H1 (cell line): ENCODE data around the gene CRNKL1. TPM values are rescaled to one million over a fixed set of nuclear protein-coding genes. Genes with fewer than 3 reads are reported as not detected.

Source experiments
- CTCF ChIA-PET: fragments of 300-600 bp; sonication (Branson Sonifier 250); formaldehyde crosslinking; loops from one replicate; lab custom pipeline; 2021; ENCODE audit not compliant: partially characterized antibody; lab: Charles Lee
- POLR2A ChIA-PET: fragments of 300-600 bp; sonication (Branson Sonifier 250); formaldehyde crosslinking; loops from one replicate; lab custom pipeline; 2021; ENCODE audit warnings: inconsistent platforms; ENCODE audit not compliant: partially characterized antibody; lab: Charles Lee
- DNase-seq, 2 experiments: peaks; one replicate each; pipeline versions ENCODE4 v3.0.0 to v3.0.0-alpha.2; 2010 to 2022; ENCODE audit warnings: low spot score in 2 of 2, low read depth in 1 of 2, mixed read lengths in 1 of 2
- FAIRE-seq: peaks from 2 replicates; lab custom pipeline; 2011; peaks lifted over from hg19 to GRCh38; lab: Jason Lieb, UNC
- H2AFZ ChIP-seq: 2 replicates; pipeline ENCODE4 v1.8.1; 2012; ENCODE audit warnings: low read length, inconsistent platforms
- H2AK5ac ChIP-seq: 2 replicates; pipeline ENCODE4 v1.6.1; 2013; ENCODE audit warnings: low read depth, low read length
- H2BK120ac ChIP-seq: replicated peaks from 2 replicates; pipeline ENCODE3; 2013; ENCODE audit warnings: low read depth, low read length, inconsistent platforms
- H2BK12ac ChIP-seq: 2 replicates; pipeline ENCODE4 v1.6.1; 2013; ENCODE audit warnings: low read depth, low read length
- H2BK15ac ChIP-seq: 2 replicates; pipeline ENCODE4 v1.6.1; 2013; ENCODE audit warnings: low read length
- H2BK20ac ChIP-seq: 2 replicates; pipeline ENCODE4 v1.6.1; 2013; ENCODE audit warnings: low read length
- H2BK5ac ChIP-seq: 2 replicates; pipeline ENCODE4 v1.6.1; 2013; ENCODE audit warnings: low read depth, low read length
- H3K14ac ChIP-seq: 2 replicates; pipeline ENCODE4 v1.6.1; 2013; ENCODE audit warnings: inconsistent platforms; ENCODE audit not compliant: insufficient read length
- H3K18ac ChIP-seq: 2 replicates; pipeline ENCODE4 v1.6.1; 2013; ENCODE audit warnings: low read length; ENCODE audit errors: extremely low read depth
- H3K23ac ChIP-seq: 2 replicates; pipeline ENCODE4 v1.6.1; 2013; ENCODE audit warnings: inconsistent platforms; ENCODE audit not compliant: insufficient read length
- H3K23me2 ChIP-seq: 2 replicates; pipeline ENCODE4 v1.6.1; 2013; ENCODE audit warnings: low read depth, low read length
- H3K27ac ChIP-seq: 2 replicates; pipeline ENCODE4 v1.6.1; 2011; ENCODE audit warnings: low read depth, low read length, inconsistent platforms
- H3K27me3 ChIP-seq, 4 experiments: replicated peaks in 1 of 4; 1 replicate in 1 of 4; 2 replicates in 3 of 4; pipeline versions ENCODE4 v1.6.1 to v1.8.1; 2011 to 2013; ENCODE audit warnings: low read length in 3 of 4, mild to moderate bottlenecking in 3 of 4, inconsistent platforms in 2 of 4, mixed read lengths in 2 of 4, moderate library complexity in 1 of 4; ENCODE audit not compliant: control insufficient read depth in 3 of 4, insufficient read depth in 3 of 4; ENCODE audit errors: extremely low read depth in 1 of 4
- H3K36me3 ChIP-seq, 4 experiments: 2 replicates each; pipeline versions ENCODE4 v1.6.1 to v1.8.1; 2011 to 2013; ENCODE audit warnings: mild to moderate bottlenecking in 4 of 4, low read length in 3 of 4, moderate library complexity in 2 of 4, control low read depth in 1 of 4, inconsistent platforms in 1 of 4; ENCODE audit not compliant: insufficient read depth in 4 of 4, control insufficient read depth in 2 of 4
- H3K4ac ChIP-seq: replicated peaks from 2 replicates; pipeline ENCODE3; 2013; ENCODE audit warnings: low read length, low read depth, mixed read lengths, inconsistent platforms; ENCODE audit not compliant: insufficient read length
- H3K4me1 ChIP-seq, 4 experiments: replicated peaks in 1 of 4; 1 replicate in 1 of 4; 2 replicates in 3 of 4; pipeline versions ENCODE4 v1.6.1 to v1.8.1; 2011 to 2013; ENCODE audit warnings: low read length in 3 of 4, inconsistent platforms in 2 of 4, mixed read lengths in 1 of 4; ENCODE audit not compliant: insufficient read depth in 4 of 4, control insufficient read depth in 3 of 4
- H3K4me2 ChIP-seq, 2 experiments: 2 replicates each; pipeline versions ENCODE4 v1.6.1 to v1.8.1; 2011 to 2013; ENCODE audit warnings: low read depth in 2 of 2, low read length in 2 of 2, control low read depth in 1 of 2, inconsistent platforms in 1 of 2, mild to moderate bottlenecking in 1 of 2; ENCODE audit not compliant: insufficient read depth in 1 of 2
- H3K4me3 ChIP-seq, 4 experiments: fragments of 200-600, 300-600 bp in 1 of 4; sonication (generic), shearing (Covaris generic), sonication (Bioruptor Twin) in 1 of 4; 2 replicates each; pipeline versions ENCODE4 v1.5.1 to v1.8.1; 2011 to 2016; ENCODE audit warnings: low read length in 4 of 4, low read depth in 3 of 4, control low read depth in 2 of 4, inconsistent platforms in 2 of 4, mild to moderate bottlenecking in 2 of 4, mixed read lengths in 1 of 4, moderate library complexity in 1 of 4; ENCODE audit not compliant: insufficient read depth in 2 of 4; ENCODE audit errors: extremely low read depth in 1 of 4
- H3K56ac ChIP-seq: replicated peaks from 2 replicates; pipeline ENCODE3; 2013; ENCODE audit warnings: low read depth, mild to moderate bottlenecking, mixed read lengths, low read length, inconsistent platforms; ENCODE audit not compliant: insufficient read length
- H3K79me1 ChIP-seq: 2 replicates; pipeline ENCODE4 v1.6.1; 2013; ENCODE audit warnings: low read depth, low read length, control low read depth
- H3K79me2 ChIP-seq, 2 experiments: 2 replicates each; pipeline versions ENCODE4 v1.6.1 to v1.8.1; 2012 to 2013; ENCODE audit warnings: low read length in 2 of 2, mild to moderate bottlenecking in 2 of 2, inconsistent platforms in 1 of 2; ENCODE audit not compliant: insufficient read depth in 2 of 2, control insufficient read depth in 1 of 2
- H3K9ac ChIP-seq, 4 experiments: replicated peaks in 1 of 4; 1 replicate in 1 of 4; 2 replicates in 3 of 4; pipeline versions ENCODE4 v1.6.1 to v1.8.1; 2011 to 2013; ENCODE audit warnings: low read depth in 3 of 4, low read length in 3 of 4, control low read depth in 2 of 4, mild to moderate bottlenecking in 2 of 4, moderate library complexity in 2 of 4, inconsistent platforms in 1 of 4; ENCODE audit errors: extremely low read depth in 1 of 4
- H3K9me3 ChIP-seq, 2 experiments: 2 replicates each; pipeline versions ENCODE4 v1.6.1 to v1.8.1; 2012 to 2013; ENCODE audit warnings: mild to moderate bottlenecking in 2 of 2, moderate library complexity in 2 of 2, control low read depth in 1 of 2, inconsistent platforms in 1 of 2, low read depth in 1 of 2, low read length in 1 of 2, mixed read lengths in 1 of 2; ENCODE audit not compliant: insufficient read depth in 2 of 2
- H4K20me1 ChIP-seq, 2 experiments: replicated peaks in 1 of 2; 2 replicates each; pipeline versions ENCODE3 to v1.8.1; 2011 to 2013; ENCODE audit warnings: inconsistent platforms in 2 of 2, low read length in 2 of 2, mild to moderate bottlenecking in 1 of 2; ENCODE audit not compliant: insufficient read depth in 2 of 2, control insufficient read depth in 1 of 2
- H4K5ac ChIP-seq: 2 replicates; pipeline ENCODE4 v1.6.1; 2013; ENCODE audit warnings: low read length, low read depth, mixed read lengths, inconsistent platforms; ENCODE audit not compliant: insufficient read length
- H4K8ac ChIP-seq: 2 replicates; pipeline ENCODE4 v1.8.0; 2013; ENCODE audit warnings: mild to moderate bottlenecking, moderate library complexity, low read length, inconsistent platforms; ENCODE audit not compliant: insufficient read depth; ENCODE audit errors: extremely low read depth
- H4K91ac ChIP-seq: replicated peaks from 2 replicates; pipeline ENCODE3; 2013; ENCODE audit warnings: low read length, mixed read lengths, inconsistent platforms; ENCODE audit not compliant: insufficient read length
- CTCF ChIP-seq, 3 experiments: IDR thresholded peaks; 1 replicate in 2 of 3; 2 replicates in 1 of 3; pipeline versions ENCODE4 v1.5.1 to v1.6.1; 2011; ENCODE audit warnings: low read length in 3 of 3, mild to moderate bottlenecking in 3 of 3, inconsistent platforms in 2 of 3, low read depth in 1 of 3, moderate library complexity in 1 of 3; ENCODE audit not compliant: insufficient read depth in 1 of 3; ENCODE audit errors: control extremely low read depth in 1 of 3
- EP300 ChIP-seq, 2 experiments: IDR thresholded peaks; 1 replicate in 1 of 2; 2 replicates in 1 of 2; pipeline ENCODE4 v1.6.1; 2011 to 2012; ENCODE audit warnings: low read depth in 2 of 2, low read length in 2 of 2, mild to moderate bottlenecking in 2 of 2, borderline replicate concordance in 1 of 2, inconsistent platforms in 1 of 2, moderate library complexity in 1 of 2
- HDAC2 ChIP-seq, 2 experiments: fragments of 300-600 bp in 1 of 2; sonication (generic) in 1 of 2; IDR thresholded peaks; 2 replicates each; pipeline ENCODE4 v1.6.1; 2011 to 2012; ENCODE audit warnings: low read depth in 2 of 2, low read length in 2 of 2, mild to moderate bottlenecking in 2 of 2, moderate library complexity in 2 of 2, borderline replicate concordance in 1 of 2, inconsistent platforms in 1 of 2
- KDM1A ChIP-seq: fragments of 200-600, 300-600 bp; sonication (generic); IDR thresholded peaks from 2 replicates; pipeline ENCODE4 v1.7.1; 2016; ENCODE audit warnings: mild to moderate bottlenecking, low read length, borderline replicate concordance
- NRF1 ChIP-seq: IDR thresholded peaks from 2 replicates; pipeline ENCODE4 v1.6.1; 2011; ENCODE audit warnings: mild to moderate bottlenecking, low read depth, low read length, improper control_type of control experiment
- RAD21 ChIP-seq, 2 experiments: IDR thresholded peaks in 1 of 2; conservative IDR thresholded peaks in 1 of 2; 2 replicates each; pipeline ENCODE4 v1.6.1; 2011; ENCODE audit warnings: low read depth in 2 of 2, low read length in 2 of 2, improper control_type of control experiment in 1 of 2, inconsistent platforms in 1 of 2, mild to moderate bottlenecking in 1 of 2, moderate library complexity in 1 of 2
- SP1 ChIP-seq: IDR thresholded peaks from 2 replicates; pipeline ENCODE4 v1.6.1; 2011; ENCODE audit warnings: low read depth, low read length
- SRF ChIP-seq: IDR thresholded peaks from 2 replicates; pipeline ENCODE4 v1.6.1; 2011; ENCODE audit warnings: mild to moderate bottlenecking, low read depth, low read length, moderate library complexity
- WGBS, 2 experiments: shearing (Covaris generic) in 1 of 2; methylation state at CpG; one replicate each; pipeline versions ENCODE4 v1.1.6 to v1.1.7; 2013 to 2015; ENCODE audit warnings: low lambda C conversion rate in 2 of 2, mixed read lengths in 2 of 2, inconsistent platforms in 1 of 2, low coverage in 1 of 2, missing lambda C conversion rate in 1 of 2; ENCODE audit not compliant: insufficient replicate concordance in 2 of 2, insufficient coverage in 1 of 2, insufficient read length in 1 of 2; ENCODE audit errors: extremely low coverage in 1 of 2, missing lambda C conversion rate in 1 of 2; 5-methylcytosine and 5-hydroxymethylcytosine counted together
- polyA plus RNA-seq, 7 experiments: library from polyadenylated mRNA; depleted of rRNA in 3 of 7; stranded (reverse) in 5 of 7; unstranded in 2 of 7; fragments of >200 nt in 5 of 7; fragments of 200-250 nt in 2 of 7; gene quantifications; 1 replicate in 5 of 7; 2 replicates in 1 of 7; 4 replicates in 1 of 7; pipeline versions ENCODE4 v1.2.1 to v1.2.3, GENCODE V29; 2011 to 2013; ENCODE audit warnings: missing spikeins in 2 of 7, mixed read lengths in 2 of 7
- total RNA-seq: library from RNA; stranded (reverse); fragmentation: NEBNext Ultra II Directional; extraction: Animal tissue kit (Norgen Biotek cat#: 25700); gene quantifications from 2 replicates; pipeline ENCODE4 v1.2.1, GENCODE V29; 2021

CRNKL1 gene
- total and polyA plus RNA-seq, 2 of the 8 experiments (the other 6 are each of a cell fraction or from before 2014, with no cell fraction given), result 4.0 to 26.5 TPM

GRCh38 chr20:20010639-20011500 lies 41.4 kb downstream of the CRNKL1 start:
- no peak overlapping the region for H2AK5ac ChIP-seq
- H3K79me2 ChIP-seq, result no peaks in the 10 kb centered on the region
- no peak overlapping the region for H3K56ac ChIP-seq
- H3K18ac ChIP-seq, result no peak overlapping the region
- H3K4me1 ChIP-seq, result no peaks in the 10 kb centered on the region; a peak in 1 of 7 replicates
- no peak overlapping the region for H3K9ac ChIP-seq
- no peaks in the 10 kb centered on the region for H3K79me1 ChIP-seq
- H3K27ac ChIP-seq, result no peak overlapping the region
- H3K4me3 ChIP-seq, result no peak overlapping the region
- no peak overlapping the region for H3K4ac ChIP-seq
- ChIA-PET CTCF (interaction anchor here (1.0 to 2.6 kb wide), 4 partner anchors 17 to 227 kb away, joined by 3 to 11 read pairs (median 4); no protein-coding TSS in a partner anchor), POLR2A (no interaction called here)
- no peaks in the 10 kb centered on the region for H3K23me2 ChIP-seq
- H2AFZ ChIP-seq, result peak overlapping the region; percentile 67; the same call in 1 of the 2 replicates
- DNase-seq (no peak), FAIRE-seq (no peak)
- no peak overlapping the region for H4K5ac ChIP-seq
- no peaks in the 10 kb centered on the region for H3K36me3 ChIP-seq
- no peak overlapping the region for H2BK20ac ChIP-seq
- no peak overlapping the region for H2BK120ac ChIP-seq
- H2BK12ac ChIP-seq, result no peak overlapping the region; the same call in 1 of the 2 replicates
- H3K27me3 ChIP-seq, result no peaks in the 10 kb centered on the region
- H3K14ac ChIP-seq, result no peak overlapping the region
- no peaks in the 10 kb centered on the region for H3K9me3 ChIP-seq
- WGBS, 2 experiments, result 80% methylated on average over 4 of the region's 4 CpGs; no CpG with 5 or more reads in 1 of the 2 experiments
- H4K20me1 ChIP-seq, result no peaks in the 10 kb centered on the region
- no peak overlapping the region for H4K8ac ChIP-seq
- H3K4me2 ChIP-seq, result no peak overlapping the region
- H3K23ac ChIP-seq, result no peak overlapping the region
- H2BK5ac ChIP-seq, result no peak overlapping the region
- H4K91ac ChIP-seq, result no peak overlapping the region
- H2BK15ac ChIP-seq, result no peak overlapping the region
- TF ChIP-seq NRF1 (no peak), KDM1A (no peak), HDAC2 (IDR thresholded peaks at IDR 0.05; ENCODE audit: borderline replicate concordance in 1 of 2, low read depth in 2 of 2, low read length in 2 of 2) (no peak), SP1 (no peak), CTCF (IDR thresholded peaks at IDR 0.05; ENCODE audit: control extremely low read depth in 1 of 3, insufficient read depth in 1 of 3, low read depth in 1 of 3, low read length in 3 of 3) (no peak), SRF (no peak), RAD21 (IDR thresholded peaks at IDR 0.05 in 1 of 2, conservative IDR thresholded peaks at IDR 0.05 in 1 of 2; ENCODE audit: low read depth in 2 of 2, low read length in 2 of 2) (no peak), EP300 (IDR thresholded peaks at IDR 0.05; ENCODE audit: borderline replicate concordance in 1 of 2, low read depth in 2 of 2, low read length in 2 of 2) (no peak)
